GM23338 (cell line): Measurements from ENCODE around the gene CTBP2. TPM values are rescaled to one million over a fixed set of nuclear protein-coding genes. Genes with fewer than 3 reads are reported as not detected.

Experiments used
- ATAC-seq: fragments of 200-7000 bp; cut with Tn5 transposase; 3 replicates; pipeline ENCODE4 v1.9.1; 2020
- DNase-seq: peaks from one replicate; pipeline ENCODE4 v3.0.0-alpha.2; 2015; ENCODE audit warnings: low spot score
- H2AFZ ChIP-seq: fragments of 200-600 bp; sonication (generic); 2 replicates; pipeline ENCODE4 v1.8.0; 2016; ENCODE audit warnings: antibody characterized with exemption, mild to moderate bottlenecking, moderate library complexity
- H3F3A ChIP-seq: fragments of 200-600 bp; sonication (generic); replicated peaks from 2 replicates; pipeline ENCODE4 v1.8.0; 2017; ENCODE audit warnings: antibody characterized with exemption, mixed run types, low read depth
- H3K27ac ChIP-seq: fragments of 200-600 bp; sonication (generic); 2 replicates; pipeline ENCODE4 v1.6.1; 2016; ENCODE audit warnings: low read depth
- H3K27me3 ChIP-seq: fragments of 200-600 bp; sonication (generic); 2 replicates; pipeline ENCODE4 v1.8.0; 2016; ENCODE audit warnings: mild to moderate bottlenecking, mixed run types, moderate library complexity; ENCODE audit not compliant: insufficient read depth
- H3K36me3 ChIP-seq: fragments of 200-600 bp; sonication (generic); 2 replicates; pipeline ENCODE4 v1.8.0; 2016; ENCODE audit warnings: mild to moderate bottlenecking; ENCODE audit not compliant: insufficient read depth
- H3K4me1 ChIP-seq: fragments of 200-600 bp; sonication (generic); 2 replicates; pipeline ENCODE4 v1.8.0; 2016; ENCODE audit warnings: mild to moderate bottlenecking, moderate library complexity; ENCODE audit not compliant: insufficient read depth
- H3K4me2 ChIP-seq: fragments of 200-600 bp; sonication (generic); 2 replicates; pipeline ENCODE4 v1.7.1; 2017; ENCODE audit warnings: mixed run types
- H3K4me3 ChIP-seq: fragments of 200-600 bp; sonication (generic); 2 replicates; pipeline ENCODE4 v1.6.1; 2016; ENCODE audit warnings: mixed run types
- H3K79me2 ChIP-seq: fragments of 200-600 bp; sonication (generic); replicated peaks from 2 replicates; pipeline ENCODE4 v1.8.0; 2017; ENCODE audit warnings: mild to moderate bottlenecking; ENCODE audit not compliant: insufficient read depth
- H3K9me2 ChIP-seq: fragments of 200-600 bp; sonication (generic); 2 replicates; pipeline ENCODE4 v1.8.0; 2017; ENCODE audit not compliant: insufficient read depth
- H4K20me1 ChIP-seq: fragments of 200-600 bp; sonication (generic); replicated peaks from 2 replicates; pipeline ENCODE4 v1.8.0; 2017; ENCODE audit warnings: mild to moderate bottlenecking; ENCODE audit not compliant: insufficient read depth
- H3K27ac Mint-ChIP-seq: 2 replicates; pipeline ENCODE4 v1.8.0; 2020; ENCODE audit warnings: inconsistent platforms, mild to moderate bottlenecking, moderate library complexity, mixed read lengths
- H3K27me3 Mint-ChIP-seq: 3 replicates; pipeline ENCODE4 v1.8.0; 2022; ENCODE audit warnings: low read depth, mild to moderate bottlenecking, moderate library complexity, mixed read lengths, inconsistent platforms; ENCODE audit not compliant: insufficient read depth, poor library complexity
- H3K36me3 Mint-ChIP-seq: 3 replicates; pipeline ENCODE4 v1.8.0; 2021; ENCODE audit warnings: low read depth, mild to moderate bottlenecking, inconsistent platforms, moderate library complexity, mixed read lengths
- H3K4me1 Mint-ChIP-seq: 3 replicates; pipeline ENCODE4 v1.8.0; 2020; ENCODE audit warnings: mild to moderate bottlenecking, inconsistent platforms, mixed read lengths
- H3K4me3 Mint-ChIP-seq: 3 replicates; pipeline ENCODE4 v1.8.0; 2021; ENCODE audit warnings: moderate library complexity, mild to moderate bottlenecking, inconsistent platforms, mixed read lengths
- H3K9me3 Mint-ChIP-seq: 3 replicates; pipeline ENCODE4 v1.8.0; 2020; ENCODE audit warnings: moderate library complexity, mild to moderate bottlenecking, inconsistent platforms, mixed read lengths
- CREB1 ChIP-seq: fragments of 250-450 bp; sonication (Bioruptor Pico); IDR thresholded peaks from 2 replicates; pipeline ENCODE4 v1.5.0; 2020; ENCODE audit warnings: low read depth, mild to moderate bottlenecking, moderate library complexity
- ETS1 ChIP-seq: IDR thresholded peaks from 2 replicates; pipeline ENCODE4 v1.6.1; 2016; ENCODE audit warnings: antibody characterized with exemption
- JUNB ChIP-seq: IDR thresholded peaks from one replicate; pipeline ENCODE4 v1.6.1; 2016; ENCODE audit warnings: antibody characterized with exemption; ENCODE audit not compliant: unreplicated experiment
- POLR2AphosphoS5 ChIP-seq: IDR thresholded peaks from 2 replicates; pipeline ENCODE4 v1.6.1; 2016; ENCODE audit warnings: antibody characterized with exemption, low read depth
- ZNF114 ChIP-seq: fragments of 250-450 bp; sonication (Bioruptor Pico); IDR thresholded peaks from 2 replicates; pipeline ENCODE4 v1.5.0; 2020; ENCODE audit warnings: mild to moderate bottlenecking, moderate library complexity
- ZNF331 ChIP-seq: fragments of 250-450 bp; sonication (Bioruptor Pico); IDR thresholded peaks from 2 replicates; pipeline ENCODE4 v1.5.0; 2020; ENCODE audit warnings: low read depth, mild to moderate bottlenecking, moderate library complexity
- ZNF462 ChIP-seq: fragments of 250-450 bp; sonication (Bioruptor Pico); IDR thresholded peaks from 2 replicates; pipeline ENCODE4 v1.5.0; 2020; ENCODE audit warnings: mild to moderate bottlenecking, moderate library complexity
- polyA plus RNA-seq: library from polyadenylated mRNA; unstranded; fragments of >200 nt; fragmentation: Nextera tagmentation; extraction: Ambion mirVana; gene quantifications from 2 replicates; pipeline ENCODE4 v1.2.1, GENCODE V29; 2016
- total RNA-seq: library from RNA; depleted of rRNA; stranded (reverse); fragments of >200 nt; shearing (Covaris generic); gene quantifications from 2 replicates; pipeline ENCODE4 v1.2.3, GENCODE V29; 2014
- TF ChIP-seq, protein P1 (sequence below), 2 experiments: fragments of 200-600 bp in 1 of 2; sonication (generic) in 1 of 2; conservative IDR thresholded peaks; 2 replicates each; pipeline versions ENCODE4 v1.5.1 to v1.6.1; 2016 to 2017; ENCODE audit warnings: antibody characterized with exemption in 2 of 2, low read depth in 2 of 2, mild to moderate bottlenecking in 2 of 2, moderate library complexity in 1 of 2
- TF ChIP-seq, protein P2 (sequence below): IDR thresholded peaks from one replicate; pipeline ENCODE4 v1.6.1; 2018; ENCODE audit warnings: antibody characterized with exemption; ENCODE audit not compliant: unreplicated experiment

The CTBP2 gene
- total and polyA plus RNA-seq, 2 experiments from 2014 or later = 133 to 265 TPM

GRCh38 chr10:125093974-125094705 is 66.2 kb downstream of the CTBP2 start:
- peaks cover 62% of the 10 kb centered on the region for H3K36me3 Mint-ChIP-seq
- no peak overlapping the region for H3K4me2 ChIP-seq
- no peaks in the 10 kb centered on the region; the same call in 1 of the 2 replicates for H3F3A ChIP-seq
- H3K4me3 Mint-ChIP-seq = no peak overlapping the region; the same call in 2 of the 3 replicates
- DNase-seq = no peak
- peaks cover 20% of the 10 kb centered on the region for H3K27me3 Mint-ChIP-seq
- no peaks in the 10 kb centered on the region for H3K27me3 ChIP-seq
- H3K4me1 Mint-ChIP-seq = peaks cover 82% of the 10 kb centered on the region
- TF ChIP-seq JUNB = no peak
- TF ChIP-seq POLR2AphosphoS5 = no peak
- TF ChIP-seq CREB1 (CRISPR knock-in tag) = no peak
- TF ChIP-seq ZNF331 (CRISPR knock-in tag) = no peak
- TF ChIP-seq, protein P1, sequence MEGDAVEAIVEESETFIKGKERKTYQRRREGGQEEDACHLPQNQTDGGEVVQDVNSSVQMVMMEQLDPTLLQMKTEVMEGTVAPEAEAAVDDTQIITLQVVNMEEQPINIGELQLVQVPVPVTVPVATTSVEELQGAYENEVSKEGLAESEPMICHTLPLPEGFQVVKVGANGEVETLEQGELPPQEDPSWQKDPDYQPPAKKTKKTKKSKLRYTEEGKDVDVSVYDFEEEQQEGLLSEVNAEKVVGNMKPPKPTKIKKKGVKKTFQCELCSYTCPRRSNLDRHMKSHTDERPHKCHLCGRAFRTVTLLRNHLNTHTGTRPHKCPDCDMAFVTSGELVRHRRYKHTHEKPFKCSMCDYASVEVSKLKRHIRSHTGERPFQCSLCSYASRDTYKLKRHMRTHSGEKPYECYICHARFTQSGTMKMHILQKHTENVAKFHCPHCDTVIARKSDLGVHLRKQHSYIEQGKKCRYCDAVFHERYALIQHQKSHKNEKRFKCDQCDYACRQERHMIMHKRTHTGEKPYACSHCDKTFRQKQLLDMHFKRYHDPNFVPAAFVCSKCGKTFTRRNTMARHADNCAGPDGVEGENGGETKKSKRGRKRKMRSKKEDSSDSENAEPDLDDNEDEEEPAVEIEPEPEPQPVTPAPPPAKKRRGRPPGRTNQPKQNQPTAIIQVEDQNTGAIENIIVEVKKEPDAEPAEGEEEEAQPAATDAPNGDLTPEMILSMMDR (conservative IDR thresholded peaks at IDR 0.05; ENCODE audit: low read depth in 2 of 2) = no peak
- TF ChIP-seq ZNF462 (CRISPR knock-in tag) = no peak
- no peak for TF ChIP-seq ETS1
- TF ChIP-seq, protein P2, sequence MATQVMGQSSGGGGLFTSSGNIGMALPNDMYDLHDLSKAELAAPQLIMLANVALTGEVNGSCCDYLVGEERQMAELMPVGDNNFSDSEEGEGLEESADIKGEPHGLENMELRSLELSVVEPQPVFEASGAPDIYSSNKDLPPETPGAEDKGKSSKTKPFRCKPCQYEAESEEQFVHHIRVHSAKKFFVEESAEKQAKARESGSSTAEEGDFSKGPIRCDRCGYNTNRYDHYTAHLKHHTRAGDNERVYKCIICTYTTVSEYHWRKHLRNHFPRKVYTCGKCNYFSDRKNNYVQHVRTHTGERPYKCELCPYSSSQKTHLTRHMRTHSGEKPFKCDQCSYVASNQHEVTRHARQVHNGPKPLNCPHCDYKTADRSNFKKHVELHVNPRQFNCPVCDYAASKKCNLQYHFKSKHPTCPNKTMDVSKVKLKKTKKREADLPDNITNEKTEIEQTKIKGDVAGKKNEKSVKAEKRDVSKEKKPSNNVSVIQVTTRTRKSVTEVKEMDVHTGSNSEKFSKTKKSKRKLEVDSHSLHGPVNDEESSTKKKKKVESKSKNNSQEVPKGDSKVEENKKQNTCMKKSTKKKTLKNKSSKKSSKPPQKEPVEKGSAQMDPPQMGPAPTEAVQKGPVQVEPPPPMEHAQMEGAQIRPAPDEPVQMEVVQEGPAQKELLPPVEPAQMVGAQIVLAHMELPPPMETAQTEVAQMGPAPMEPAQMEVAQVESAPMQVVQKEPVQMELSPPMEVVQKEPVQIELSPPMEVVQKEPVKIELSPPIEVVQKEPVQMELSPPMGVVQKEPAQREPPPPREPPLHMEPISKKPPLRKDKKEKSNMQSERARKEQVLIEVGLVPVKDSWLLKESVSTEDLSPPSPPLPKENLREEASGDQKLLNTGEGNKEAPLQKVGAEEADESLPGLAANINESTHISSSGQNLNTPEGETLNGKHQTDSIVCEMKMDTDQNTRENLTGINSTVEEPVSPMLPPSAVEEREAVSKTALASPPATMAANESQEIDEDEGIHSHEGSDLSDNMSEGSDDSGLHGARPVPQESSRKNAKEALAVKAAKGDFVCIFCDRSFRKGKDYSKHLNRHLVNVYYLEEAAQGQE = no peak
- TF ChIP-seq ZNF114 (CRISPR knock-in tag) = no peak
- H3K27ac Mint-ChIP-seq = no peak overlapping the region
- H3K4me1 ChIP-seq = peaks cover 57% of the 10 kb centered on the region
- ATAC-seq = no peak
- H3K36me3 ChIP-seq = no peaks in the 10 kb centered on the region
- H3K4me3 ChIP-seq = no peak overlapping the region
- 0 out of 2 replicates have a peak overlapping the region, but pooled peaks have one; percentile 45 for H3K27ac ChIP-seq
- no peaks in the 10 kb centered on the region for H3K9me2 ChIP-seq
- peaks cover 100% of the 10 kb centered on the region for H3K79me2 ChIP-seq
- no peak overlapping the region for H2AFZ ChIP-seq
- peaks cover 90% of the 10 kb centered on the region for H4K20me1 ChIP-seq
- H3K9me3 Mint-ChIP-seq = no peaks in the 10 kb centered on the region
